Activated T-helper 1 cell treated with Interleukin-2 at 50 U/mL for 16 hours (primary cell): Measurements from ENCODE around the gene RNF182.
"Not testable (repeated sequence)": the region's sequence is repeated elsewhere in the genome, so short reads cannot be mapped to it uniquely, and the experiment has no call there.

ENCODE experiments used
- DNase-seq: peaks from one replicate; pipeline ENCODE4 v3.0.0-alpha.2; 2020; ENCODE audit warnings: low read depth

Gene RNF182

DNA sequence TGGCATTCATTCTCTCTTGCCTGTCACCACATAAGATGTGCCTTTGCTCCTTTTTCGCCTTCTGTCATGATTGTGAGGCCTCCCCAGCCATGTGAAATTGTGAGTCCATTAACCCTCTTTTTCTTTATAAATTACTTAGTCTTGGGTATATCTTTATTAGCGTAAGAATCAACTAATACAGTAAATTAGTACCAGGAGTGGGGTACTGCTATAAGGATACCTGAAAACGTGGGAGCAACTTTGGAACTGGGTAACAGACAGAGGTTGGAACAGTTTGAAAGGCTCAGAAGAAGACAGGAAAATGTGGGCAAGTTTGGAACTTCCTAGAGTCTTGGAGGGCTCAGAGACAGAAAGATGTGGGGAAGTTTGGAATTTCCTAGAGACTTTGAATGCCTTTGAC is 46.6 kb downstream of the RNF182 start:
- no peak for DNase-seq

- DNase-seq: not testable (repeated sequence)
These were observed 47.9 kb downstream of the RNF182 start for GRCh38 chr6:13972602-13973001.

DNA sequence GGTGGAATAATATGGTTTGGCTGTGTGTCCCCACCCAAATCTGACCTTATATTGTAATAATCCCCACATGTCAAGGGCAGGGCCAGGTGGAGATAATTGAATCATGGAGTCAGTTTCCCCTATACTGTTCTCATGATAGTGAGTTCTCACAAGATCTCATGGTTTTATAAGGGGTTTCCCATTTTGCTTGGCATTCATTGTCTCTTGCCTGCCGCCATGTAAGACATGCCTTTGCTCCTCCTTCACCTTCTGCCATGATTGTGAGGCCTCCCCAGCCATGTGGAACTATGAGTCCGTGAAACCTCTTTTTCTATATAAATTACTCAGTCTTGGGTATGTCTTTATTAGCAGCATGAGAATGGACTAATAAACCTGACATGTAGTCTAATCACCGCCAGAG is 48.7 kb downstream of the RNF182 start:
- not testable (repeated sequence) for DNase-seq

- no peak for DNase-seq
These were observed 53.4 kb downstream of the RNF182 start for GRCh38 chr6:13978102-13978640.

DNA sequence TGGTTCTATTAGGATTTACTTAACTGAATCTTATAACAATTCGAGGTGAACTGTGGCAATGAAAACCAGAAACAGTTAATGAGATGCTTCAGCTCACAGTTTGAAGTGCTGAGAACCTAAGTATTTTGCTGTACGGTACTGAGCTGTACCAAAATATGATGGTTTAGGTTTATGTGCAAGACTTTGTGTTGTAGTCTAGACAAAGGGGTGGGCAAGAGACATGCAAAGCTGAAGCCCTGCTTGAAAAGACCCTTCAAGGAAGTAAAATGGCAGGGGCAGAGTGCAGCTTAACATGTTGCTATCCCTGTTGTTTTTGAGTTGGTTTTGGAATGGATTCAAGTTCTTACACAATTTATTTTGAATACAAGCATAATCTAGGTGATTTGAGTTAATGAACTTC is 54.0 kb downstream of the RNF182 start:
- no peak for DNase-seq

GRCh38 chr6:13979284-13980171 is 54.8 kb downstream of the RNF182 start:
- DNase-seq: no peak

GRCh38 chr6:13980534-13980933 is 55.8 kb downstream of the RNF182 start:
- DNase-seq: no peak

DNA sequence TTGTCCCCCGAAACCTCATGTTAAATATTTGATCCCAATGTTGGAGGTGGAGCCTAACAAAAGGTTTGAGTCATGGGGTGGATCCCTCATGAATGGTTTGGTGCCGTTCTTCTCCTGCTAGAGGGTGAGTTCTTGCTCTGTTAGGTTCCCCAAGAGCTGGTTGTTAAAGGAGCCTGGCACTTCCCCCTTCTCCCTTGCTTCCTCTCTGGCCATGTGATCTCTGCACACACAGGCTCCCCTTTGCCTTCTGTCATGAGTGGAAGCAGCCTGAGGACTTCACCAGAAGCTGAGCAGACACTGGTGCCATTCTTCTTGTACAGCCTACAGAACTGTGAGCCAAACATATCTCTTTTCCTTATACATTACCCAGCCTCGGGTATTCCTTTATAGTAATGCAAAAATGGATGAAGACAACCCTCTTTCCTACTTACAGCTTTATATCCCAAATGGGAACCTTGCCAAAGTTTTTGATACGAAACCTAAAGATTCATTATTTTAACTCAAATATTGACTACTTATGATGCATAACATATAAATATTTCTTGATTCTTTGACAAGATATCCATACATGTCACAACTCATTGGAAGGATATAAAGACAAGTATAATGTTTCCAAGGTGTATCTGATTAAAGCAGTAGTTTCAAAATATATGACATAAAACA is 61.0 kb downstream of the RNF182 start:
- no peak for DNase-seq

DNA sequence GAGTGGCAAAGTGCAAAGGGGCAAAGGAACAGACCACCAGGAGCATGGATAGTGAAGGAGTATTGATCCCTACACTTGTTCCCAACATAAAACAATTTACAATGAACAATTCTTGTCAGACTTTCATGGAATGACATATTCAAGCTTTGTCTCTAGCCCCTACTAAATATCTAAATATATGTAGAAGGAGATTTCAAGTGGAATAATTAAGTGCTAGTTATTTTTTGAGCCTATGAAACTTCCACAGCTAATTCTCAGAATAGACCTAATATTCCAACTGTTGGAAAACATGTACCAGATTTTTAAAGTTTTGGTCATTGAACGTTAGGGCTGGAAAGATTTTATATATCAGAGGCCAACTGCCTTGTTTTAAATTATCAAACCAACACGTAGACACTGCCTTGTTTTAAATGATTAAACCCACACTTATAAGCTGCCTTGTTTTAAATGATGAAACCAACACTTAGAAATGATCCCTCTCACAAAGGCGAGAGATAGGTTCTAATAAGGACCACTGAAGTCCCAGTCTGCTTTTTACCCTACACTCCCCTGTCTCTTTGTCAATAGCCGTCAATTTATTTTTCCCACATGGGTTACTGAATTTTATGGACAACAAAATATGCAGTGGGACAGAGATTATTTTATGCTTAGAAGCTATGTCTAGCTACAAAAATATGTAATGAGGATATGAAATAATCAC is 62.1 kb downstream of the RNF182 start:
- DNase-seq: no peak

DNA sequence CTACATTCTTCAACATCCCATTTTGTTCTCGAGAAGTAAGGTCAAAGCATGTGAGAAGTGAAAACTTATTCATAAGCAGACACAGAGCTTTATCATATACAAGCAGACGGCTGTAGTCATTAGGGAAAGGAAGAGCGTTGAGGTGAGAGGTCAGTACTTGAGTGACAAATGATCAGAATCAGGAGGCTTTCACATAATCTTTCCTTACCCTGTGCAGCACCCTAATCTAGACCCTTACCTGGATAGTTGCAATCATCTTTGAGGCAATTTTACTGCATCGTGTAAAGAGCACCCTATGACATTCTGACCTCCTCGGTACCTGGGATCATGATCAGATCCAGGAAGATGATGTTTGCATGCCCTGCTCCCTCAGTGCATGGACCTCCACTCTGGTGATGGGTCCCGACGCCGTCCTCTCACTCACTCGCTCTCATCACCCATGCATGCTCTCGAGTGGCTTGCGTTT is 62.7 kb downstream of the RNF182 start:
- DNase-seq: no peak

DNA sequence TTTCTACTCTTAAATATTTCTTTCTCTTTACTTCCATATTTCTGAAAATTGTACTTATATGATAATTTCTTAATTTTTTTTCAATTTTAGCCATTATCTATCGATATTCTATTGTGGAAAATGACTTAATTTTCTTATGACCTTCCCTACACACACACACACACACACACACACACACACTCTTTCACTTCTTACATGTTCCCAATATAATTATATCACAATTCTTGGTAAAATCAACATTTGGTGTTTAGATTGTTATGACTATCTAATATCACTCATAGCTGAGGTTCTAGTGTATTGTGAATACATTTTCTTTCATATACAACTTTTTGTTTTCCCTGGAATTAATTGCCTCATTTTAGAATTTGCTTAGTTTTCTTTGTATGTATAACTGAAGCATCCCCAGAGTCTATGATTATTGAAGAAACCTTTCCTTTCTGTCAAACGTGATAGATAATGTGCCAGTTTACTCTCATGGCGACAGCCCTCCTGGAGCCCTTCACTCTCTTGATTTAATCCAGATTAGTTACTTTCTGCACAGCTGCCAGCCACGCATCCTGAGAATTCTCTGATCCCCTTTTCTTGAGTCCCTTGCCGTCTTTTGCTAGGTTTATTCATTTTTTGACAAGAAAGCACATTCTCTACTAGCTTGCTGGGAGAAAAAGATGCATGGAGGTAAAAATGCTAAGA is 63.4 kb downstream of the RNF182 start:
- DNase-seq: no peak

DNA sequence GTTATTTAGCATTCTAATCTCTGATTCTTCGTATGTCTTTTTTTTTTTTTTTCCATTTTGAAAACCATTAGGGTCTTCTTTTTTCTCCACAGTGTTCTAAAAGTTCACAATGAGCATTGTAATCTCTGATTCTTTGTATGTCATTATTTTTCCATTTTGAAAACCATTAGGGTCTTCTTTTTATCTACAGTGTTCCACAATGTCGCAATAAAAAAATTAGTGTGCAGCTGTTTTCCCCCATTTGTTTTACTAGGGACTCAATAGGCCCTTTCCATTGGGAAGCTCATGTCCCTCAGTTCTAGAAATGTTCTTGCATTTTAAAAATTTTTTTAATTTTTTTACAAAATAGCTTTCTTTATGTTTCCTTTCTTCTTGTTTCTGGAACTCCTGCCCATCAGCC is 64.2 kb downstream of the RNF182 start:
- no peak for DNase-seq

DNA sequence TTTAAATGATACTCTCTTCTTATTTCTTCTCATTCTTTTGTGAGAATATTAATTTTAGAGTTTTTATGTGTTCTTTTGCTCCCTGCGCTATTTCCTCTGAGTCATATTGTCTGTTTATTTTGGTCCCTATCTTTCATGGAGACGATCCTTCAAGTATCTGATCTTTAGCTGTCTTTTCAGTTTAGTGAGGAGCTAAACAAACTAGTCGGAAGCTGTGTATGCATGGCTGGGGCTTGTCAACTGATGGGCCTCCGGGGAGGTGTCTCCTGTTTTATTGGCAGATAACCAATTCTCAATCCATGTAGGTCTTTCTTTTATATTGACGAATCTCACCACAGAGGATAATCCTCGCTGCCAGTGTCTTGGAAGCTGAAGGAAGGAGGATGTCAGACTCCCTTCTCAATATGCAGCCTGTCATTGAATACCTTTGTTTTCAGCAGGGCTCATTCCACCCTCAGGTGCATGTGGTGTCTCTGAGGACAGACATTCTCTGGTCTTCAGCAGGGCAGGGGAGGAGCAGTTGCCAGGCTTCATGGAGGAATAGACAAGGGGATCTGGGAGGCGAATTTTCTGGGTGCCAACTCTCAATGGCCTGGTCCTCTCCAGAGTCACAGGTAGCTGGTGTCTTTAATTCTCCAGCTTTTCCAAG is 64.9 kb downstream of the RNF182 start:
- no peak for DNase-seq

DNA sequence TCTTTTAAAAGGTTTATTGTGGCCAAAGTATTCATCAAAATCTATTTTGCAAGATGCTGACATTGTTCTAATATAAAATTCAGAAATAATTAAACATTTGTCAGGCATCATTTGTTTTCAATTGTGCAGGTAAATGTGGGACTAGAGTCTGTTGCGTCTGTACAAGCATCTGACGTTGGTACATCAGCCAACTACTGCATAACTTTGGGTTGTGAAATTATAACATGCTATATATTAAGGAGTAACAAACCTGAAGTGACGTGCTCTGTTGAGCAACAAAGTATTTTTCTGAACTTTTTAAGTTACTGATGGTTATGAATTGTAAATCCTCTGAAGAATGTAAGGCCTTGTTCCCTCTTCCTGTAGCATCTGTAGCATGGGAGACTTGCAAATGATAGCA is 66.0 kb downstream of the RNF182 start:
- no peak for DNase-seq

DNA sequence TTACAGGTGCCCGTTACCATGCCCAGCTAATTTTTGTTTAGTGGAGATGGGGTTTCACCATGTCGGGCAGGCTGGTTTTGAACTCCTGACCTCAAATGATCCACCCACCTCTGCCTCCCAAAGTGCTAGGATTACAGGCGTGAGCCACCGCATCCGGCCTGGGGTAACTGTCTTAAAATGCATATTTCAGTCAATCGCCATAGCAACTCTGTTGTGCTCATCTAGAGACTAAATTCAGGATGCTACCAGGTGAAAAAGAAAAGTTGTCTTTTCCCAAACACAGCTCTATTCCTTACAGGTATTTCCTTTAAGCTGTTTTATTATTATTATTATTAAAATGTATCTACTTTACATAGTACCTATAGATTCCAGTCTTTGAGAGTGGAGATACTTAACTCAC is 66.6 kb downstream of the RNF182 start:
- DNase-seq: no peak

GRCh38 chr6:13992417-13993055 is 67.8 kb downstream of the RNF182 start:
- no peak for DNase-seq

GRCh38 chr6:13993416-13993815 is 68.7 kb downstream of the RNF182 start:
- DNase-seq: no peak

GRCh38 chr6:13998356-13998755 is 73.6 kb downstream of the RNF182 start:
- DNase-seq: no peak

DNA sequence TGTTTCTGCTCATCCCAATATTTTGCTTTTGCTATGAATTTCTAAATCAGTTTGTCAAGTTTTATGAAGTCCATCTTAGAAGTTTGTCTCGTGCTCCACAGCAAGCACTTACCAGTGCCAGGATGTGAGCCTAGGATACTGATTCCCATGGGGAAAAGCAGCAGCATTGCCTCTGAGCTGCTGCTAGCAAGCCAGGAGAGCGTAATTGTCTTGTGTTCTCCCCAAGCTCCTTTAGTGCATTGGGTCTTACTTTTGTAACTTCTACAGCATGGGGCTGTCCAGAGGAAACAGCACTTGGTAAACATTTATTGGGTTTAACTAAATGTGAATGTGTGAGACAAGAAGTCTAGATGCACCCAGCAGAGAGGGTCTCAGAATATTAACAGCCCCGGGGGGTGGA is 76.1 kb downstream of the RNF182 start:
- no peak for DNase-seq

DNA sequence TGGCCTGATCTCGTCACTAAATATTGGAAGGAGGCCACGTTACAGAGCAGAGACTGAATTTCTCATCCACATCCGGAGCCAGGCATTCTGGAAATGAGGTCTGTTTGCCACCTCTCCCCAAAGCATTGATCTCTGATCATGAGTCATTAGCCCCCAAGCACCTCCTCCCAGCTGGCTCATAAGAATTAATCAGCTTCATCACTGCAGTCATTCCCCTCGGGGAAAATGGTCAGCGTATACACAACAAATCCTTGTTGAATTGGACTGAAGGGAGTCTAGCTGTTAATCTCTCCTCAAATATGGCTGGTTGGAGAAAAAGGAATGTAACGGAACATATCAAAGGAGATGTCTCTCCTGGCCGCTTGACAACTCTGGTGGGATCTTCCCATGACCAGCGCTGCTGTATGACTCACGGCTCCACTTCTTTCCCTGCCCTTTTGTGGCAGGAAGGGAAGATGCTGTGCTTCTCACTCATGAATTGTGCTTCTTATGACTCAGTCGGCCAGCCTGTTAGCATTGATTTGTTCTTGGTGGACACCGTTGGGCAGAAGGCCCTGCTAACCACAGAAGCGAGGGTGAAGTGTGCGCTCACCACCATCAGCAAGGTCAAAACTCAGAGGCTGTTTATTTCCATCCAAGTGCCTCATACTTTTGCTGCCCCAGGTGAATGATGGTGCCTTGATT is 76.7 kb downstream of the RNF182 start:
- no peak for DNase-seq
